ENCODE measurements around the gene HOXA9.
A peak's percentile ranks its signal among the peaks of the same experiment; 100 is the strongest.

The HOXA9 gene

DNA sequence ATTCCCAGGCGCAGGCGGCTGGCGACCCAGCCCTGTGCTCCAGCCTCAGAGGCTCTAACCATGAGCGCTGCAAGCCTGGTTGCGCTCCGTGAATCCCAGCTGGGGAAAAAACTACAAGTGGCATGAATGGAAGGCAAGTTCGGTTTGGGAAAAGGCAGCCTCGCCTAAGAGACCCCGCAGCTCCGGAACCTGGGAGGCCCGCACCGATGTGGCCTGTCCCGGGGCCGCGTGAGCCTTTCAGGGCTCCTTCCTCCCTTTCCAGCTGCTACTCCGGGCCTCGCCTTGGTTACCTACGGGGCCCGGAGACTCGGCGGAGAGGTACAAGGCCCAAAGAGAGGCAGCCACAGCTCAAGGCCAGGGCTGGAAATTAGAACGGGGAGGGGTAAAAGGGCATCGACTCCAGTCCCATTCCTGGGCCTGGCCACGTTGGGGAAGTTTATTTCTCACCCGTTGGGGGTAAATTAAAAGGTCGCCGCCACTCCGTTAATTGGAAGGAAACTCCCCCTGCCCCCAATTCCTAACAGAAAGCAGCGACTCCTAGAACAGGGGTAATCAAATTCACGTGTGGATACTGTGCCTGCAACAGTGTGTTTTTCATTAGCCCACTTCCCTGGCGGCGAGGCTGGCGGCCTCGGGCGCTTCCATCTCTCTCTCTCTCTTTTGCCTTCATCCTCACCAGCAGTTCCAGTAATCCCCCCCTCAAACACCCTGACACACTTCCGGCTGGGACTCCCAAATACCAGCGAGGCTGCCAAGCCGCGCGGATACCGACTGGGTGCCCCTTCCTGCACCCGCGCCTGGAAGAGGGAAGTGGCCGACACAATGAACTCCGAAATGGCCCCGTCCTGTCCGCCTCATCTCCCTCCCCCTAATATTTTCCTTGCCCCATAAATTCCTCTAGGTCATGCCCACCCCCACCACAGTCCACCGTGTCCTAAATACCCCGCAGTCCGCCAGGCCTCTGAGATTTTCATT is 1.5 kb upstream of the HOXA9 start (continued):
- TF ChIP-seq ZBTB49 (tag by site-specific recombination; IDR thresholded peaks at IDR 0.05; ENCODE audit: low read depth) (no peak), ZNF707 (tag by site-specific recombination; IDR thresholded peaks at IDR 0.05) (no peak), ZNF248 (tag by site-specific recombination; IDR thresholded peaks at IDR 0.05) (no peak), ZNF561 (tag by site-specific recombination; IDR thresholded peaks at IDR 0.05; ENCODE audit: borderline replicate concordance) (no peak), BCL11B (tag by site-specific recombination; IDR thresholded peaks at IDR 0.05; ENCODE audit: low read depth) (no peak), ZNF366 (tag by site-specific recombination; conservative IDR thresholded peaks at IDR 0.05) (peak; percentile 51; the same call in 1 of the 2 replicates), ZNF148 (tag by site-specific recombination; IDR thresholded peaks at IDR 0.05; ENCODE audit: borderline replicate concordance) (no peak), ZFP69B (tag by site-specific recombination; IDR thresholded peaks at IDR 0.05) (no peak), KLF7 (tag by site-specific recombination; IDR thresholded peaks at IDR 0.05; ENCODE audit: borderline replicate concordance) (no peak), FEZF1 (tag by site-specific recombination; IDR thresholded peaks at IDR 0.05) (0 out of 2 replicates have a peak, but pooled peaks have one; percentile 17), ZNF692 (tag by site-specific recombination; IDR thresholded peaks at IDR 0.05) (no peak), ZNF404 (tag by site-specific recombination; IDR thresholded peaks at IDR 0.05) (no peak), ZSCAN23 (tag by site-specific recombination; IDR thresholded peaks at IDR 0.05) (no peak), ZNF600 (tag by site-specific recombination; IDR thresholded peaks at IDR 0.05) (no peak; the same call in 1 of the 2 replicates), ZNF112 (tag by site-specific recombination; IDR thresholded peaks at IDR 0.05) (no peak), PATZ1 (tag by site-specific recombination; IDR thresholded peaks at IDR 0.05) (peak; percentile 73; the same call in 1 of the 2 replicates), ZNF776 (tag by site-specific recombination; IDR thresholded peaks at IDR 0.05; ENCODE audit: borderline replicate concordance) (peak; percentile 98), ZNF529 (tag by site-specific recombination; IDR thresholded peaks at IDR 0.05; ENCODE audit: insufficient replicate concordance) (no peak), TCF7L2 (IDR thresholded peaks at IDR 0.05; ENCODE audit: borderline replicate concordance, low read depth, low read length) (no peak), OSR2 (tag by site-specific recombination; IDR thresholded peaks at IDR 0.05) (no peak), HOXA7 (CRISPR knock-in tag; IDR thresholded peaks at IDR 0.05; ENCODE audit: borderline replicate concordance) (no peak), ZNF558 (tag by site-specific recombination; IDR thresholded peaks at IDR 0.05) (no peak)
- TF ChIP-seq, protein P1, sequence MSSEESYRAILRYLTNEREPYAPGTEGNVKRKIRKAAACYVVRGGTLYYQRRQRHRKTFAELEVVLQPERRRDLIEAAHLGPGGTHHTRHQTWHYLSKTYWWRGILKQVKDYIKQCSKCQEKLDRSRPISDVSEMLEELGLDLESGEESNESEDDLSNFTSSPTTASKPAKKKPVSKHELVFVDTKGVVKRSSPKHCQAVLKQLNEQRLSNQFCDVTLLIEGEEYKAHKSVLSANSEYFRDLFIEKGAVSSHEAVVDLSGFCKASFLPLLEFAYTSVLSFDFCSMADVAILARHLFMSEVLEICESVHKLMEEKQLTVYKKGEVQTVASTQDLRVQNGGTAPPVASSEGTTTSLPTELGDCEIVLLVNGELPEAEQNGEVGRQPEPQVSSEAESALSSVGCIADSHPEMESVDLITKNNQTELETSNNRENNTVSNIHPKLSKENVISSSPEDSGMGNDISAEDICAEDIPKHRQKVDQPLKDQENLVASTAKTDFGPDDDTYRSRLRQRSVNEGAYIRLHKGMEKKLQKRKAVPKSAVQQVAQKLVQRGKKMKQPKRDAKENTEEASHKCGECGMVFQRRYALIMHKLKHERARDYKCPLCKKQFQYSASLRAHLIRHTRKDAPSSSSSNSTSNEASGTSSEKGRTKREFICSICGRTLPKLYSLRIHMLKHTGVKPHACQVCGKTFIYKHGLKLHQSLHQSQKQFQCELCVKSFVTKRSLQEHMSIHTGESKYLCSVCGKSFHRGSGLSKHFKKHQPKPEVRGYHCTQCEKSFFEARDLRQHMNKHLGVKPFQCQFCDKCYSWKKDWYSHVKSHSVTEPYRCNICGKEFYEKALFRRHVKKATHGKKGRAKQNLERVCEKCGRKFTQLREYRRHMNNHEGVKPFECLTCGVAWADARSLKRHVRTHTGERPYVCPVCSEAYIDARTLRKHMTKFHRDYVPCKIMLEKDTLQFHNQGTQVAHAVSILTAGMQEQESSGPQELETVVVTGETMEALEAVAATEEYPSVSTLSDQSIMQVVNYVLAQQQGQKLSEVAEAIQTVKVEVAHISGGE (tag by site-specific recombination; conservative IDR thresholded peaks at IDR 0.05; ENCODE audit: low read depth): peak; percentile 47; the same call in 1 of the 2 replicates
